HepG2 (cell line): Measurements from ENCODE around the gene SOST. TPM values are rescaled to one million over a fixed set of nuclear protein-coding genes. Genes with fewer than 3 reads are reported as not detected.

Experiments
- NR2C2 ChIP-seq: sonication (generic); formaldehyde crosslinking; IDR thresholded peaks from 2 replicates; pipeline ENCODE4 v1.4.0; 2020; ENCODE audit warnings: missing genetic modification reagents, mild to moderate bottlenecking, moderate library complexity, borderline replicate concordance
- PHF8 ChIP-seq: sonication (generic); formaldehyde crosslinking; IDR thresholded peaks from 2 replicates; pipeline ENCODE4 v1.5.0; 2020; ENCODE audit warnings: missing genetic modification reagents
- PITX1 ChIP-seq: sonication (generic); formaldehyde crosslinking; IDR thresholded peaks from 2 replicates; pipeline ENCODE4 v1.5.1; 2020; ENCODE audit warnings: mild to moderate bottlenecking, missing genetic modification reagents
- RAD51 ChIP-seq: fragments of 450-650 bp; IDR thresholded peaks from 2 replicates; pipeline ENCODE4 v1.6.1; 2016; ENCODE audit warnings: borderline replicate concordance
- RXRA ChIP-seq: sonication (generic); formaldehyde crosslinking; IDR thresholded peaks from 2 replicates; pipeline ENCODE4 v1.5.1; 2020; ENCODE audit warnings: missing genetic modification reagents
- SNAPC2 ChIP-seq: sonication (generic); formaldehyde crosslinking; IDR thresholded peaks from 2 replicates; pipeline ENCODE4 v1.8.1; 2022; ENCODE audit warnings: mild to moderate bottlenecking, missing genetic modification reagents
- STAG1 ChIP-seq: sonication (generic); formaldehyde crosslinking; IDR thresholded peaks from 2 replicates; pipeline ENCODE4 v1.4.0; 2020; ENCODE audit warnings: missing genetic modification reagents
- ZFP41 ChIP-seq: sonication (generic); formaldehyde crosslinking; IDR thresholded peaks from 2 replicates; pipeline ENCODE4 v1.4.0; 2020; ENCODE audit warnings: mild to moderate bottlenecking, missing genetic modification reagents, borderline replicate concordance
- ZNF446 ChIP-seq: sonication (generic); formaldehyde crosslinking; IDR thresholded peaks from 2 replicates; pipeline ENCODE4 v1.5.0; 2020; ENCODE audit warnings: mild to moderate bottlenecking, missing genetic modification reagents
- ZNF615 ChIP-seq: sonication (generic); formaldehyde crosslinking; IDR thresholded peaks from 2 replicates; pipeline ENCODE4 v1.5.0; 2020; ENCODE audit warnings: mild to moderate bottlenecking, missing genetic modification reagents, borderline replicate concordance
- ZNF720 ChIP-seq: sonication (generic); formaldehyde crosslinking; IDR thresholded peaks from 2 replicates; pipeline ENCODE4 v1.4.0; 2020; ENCODE audit warnings: missing genetic modification reagents
- ZSCAN20 ChIP-seq: sonication (generic); formaldehyde crosslinking; IDR thresholded peaks from 2 replicates; pipeline ENCODE4 v1.4.0; 2020; ENCODE audit warnings: missing genetic modification reagents, mild to moderate bottlenecking, borderline replicate concordance
- polyA plus RNA-seq, 8 experiments: library from polyadenylated mRNA; depleted of rRNA in 3 of 8; stranded (reverse) in 7 of 8; unstranded in 1 of 8; fragments of >200 nt; fragmentation: Illumina TruSeq in 4 of 8; extraction: Trizol in 4 of 8; gene quantifications; 2 replicates each; pipeline versions ENCODE4 v1.2.1 to v1.2.3, GENCODE V29; 2011 to 2016; ENCODE audit warnings: low read depth in 4 of 8, missing spikeins in 1 of 8, mixed read lengths in 1 of 8; ENCODE audit not compliant: insufficient read depth in 1 of 8
- total RNA-seq, 5 experiments: library from RNA; depleted of rRNA; stranded (reverse); fragments of >200 nt; fragmentation: Illumina TruSeq; extraction: Trizol; gene quantifications; 2 replicates each; pipeline ENCODE4 v1.2.3, GENCODE V29; 2016; ENCODE audit warnings: low read depth in 1 of 5
- TF ChIP-seq, protein P1 (sequence below): sonication (generic); formaldehyde crosslinking; IDR thresholded peaks from 2 replicates; pipeline ENCODE4 v1.9.0; 2022; ENCODE audit warnings: missing genetic modification reagents, mild to moderate bottlenecking, borderline replicate concordance
- TF ChIP-seq, protein P2 (sequence below): sonication (generic); formaldehyde crosslinking; IDR thresholded peaks from 2 replicates; pipeline ENCODE4 v1.8.1; 2022; ENCODE audit warnings: low read depth, mild to moderate bottlenecking, missing genetic modification reagents
- TF ChIP-seq, protein P3 (sequence below): sonication (generic); formaldehyde crosslinking; IDR thresholded peaks from 2 replicates; pipeline ENCODE4 v1.4.0; 2020; ENCODE audit warnings: missing genetic modification reagents
- TF ChIP-seq, protein P4 (sequence below): sonication (generic); formaldehyde crosslinking; IDR thresholded peaks from 2 replicates; pipeline ENCODE4 v1.9.0; 2021; ENCODE audit warnings: mild to moderate bottlenecking, missing genetic modification reagents

SOST gene
- total and polyA plus RNA-seq, 2 of the 13 experiments (the other 11 are each of a cell fraction or from before 2014, with no cell fraction given): not detected

DNA sequence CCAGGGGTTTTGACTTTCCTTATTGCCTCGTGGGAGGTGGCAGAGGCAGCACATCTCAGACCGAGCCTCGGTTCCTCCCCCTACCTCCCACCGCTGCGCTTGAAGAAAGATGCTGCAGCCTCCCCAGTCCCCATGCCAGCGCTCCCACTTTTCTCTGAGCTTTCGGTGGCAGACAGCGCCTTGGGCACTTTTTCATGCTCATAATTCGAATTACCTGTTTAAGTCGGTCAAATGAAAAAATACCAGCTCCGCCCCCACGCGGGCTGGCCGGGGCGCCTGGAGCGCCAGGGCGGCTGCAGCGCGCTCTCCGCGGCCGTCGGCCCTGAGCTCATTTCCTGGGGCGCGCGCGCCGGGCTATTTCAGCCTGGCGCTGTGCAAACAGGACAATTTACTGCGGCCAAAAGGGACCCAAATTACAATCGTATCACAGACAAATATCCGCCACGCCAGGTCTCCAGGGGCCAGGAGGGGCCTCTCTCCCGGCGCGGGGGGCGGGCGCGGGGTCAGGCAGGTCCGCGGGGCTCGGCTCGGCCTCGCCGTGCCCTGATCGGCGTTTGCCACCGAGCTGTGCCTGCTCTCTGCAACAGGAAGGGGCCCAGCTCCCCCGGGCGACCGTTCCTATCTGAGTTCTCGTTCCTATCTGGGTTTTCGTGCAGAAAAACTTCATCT lies 45.0 kb downstream of the SOST start (continued):
- TF ChIP-seq, protein P1, sequence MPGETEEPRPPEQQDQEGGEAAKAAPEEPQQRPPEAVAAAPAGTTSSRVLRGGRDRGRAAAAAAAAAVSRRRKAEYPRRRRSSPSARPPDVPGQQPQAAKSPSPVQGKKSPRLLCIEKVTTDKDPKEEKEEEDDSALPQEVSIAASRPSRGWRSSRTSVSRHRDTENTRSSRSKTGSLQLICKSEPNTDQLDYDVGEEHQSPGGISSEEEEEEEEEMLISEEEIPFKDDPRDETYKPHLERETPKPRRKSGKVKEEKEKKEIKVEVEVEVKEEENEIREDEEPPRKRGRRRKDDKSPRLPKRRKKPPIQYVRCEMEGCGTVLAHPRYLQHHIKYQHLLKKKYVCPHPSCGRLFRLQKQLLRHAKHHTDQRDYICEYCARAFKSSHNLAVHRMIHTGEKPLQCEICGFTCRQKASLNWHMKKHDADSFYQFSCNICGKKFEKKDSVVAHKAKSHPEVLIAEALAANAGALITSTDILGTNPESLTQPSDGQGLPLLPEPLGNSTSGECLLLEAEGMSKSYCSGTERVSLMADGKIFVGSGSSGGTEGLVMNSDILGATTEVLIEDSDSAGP (CRISPR knock-in tag): peak; percentile 20; the same call in 1 of the 2 replicates
- TF ChIP-seq, protein P2, sequence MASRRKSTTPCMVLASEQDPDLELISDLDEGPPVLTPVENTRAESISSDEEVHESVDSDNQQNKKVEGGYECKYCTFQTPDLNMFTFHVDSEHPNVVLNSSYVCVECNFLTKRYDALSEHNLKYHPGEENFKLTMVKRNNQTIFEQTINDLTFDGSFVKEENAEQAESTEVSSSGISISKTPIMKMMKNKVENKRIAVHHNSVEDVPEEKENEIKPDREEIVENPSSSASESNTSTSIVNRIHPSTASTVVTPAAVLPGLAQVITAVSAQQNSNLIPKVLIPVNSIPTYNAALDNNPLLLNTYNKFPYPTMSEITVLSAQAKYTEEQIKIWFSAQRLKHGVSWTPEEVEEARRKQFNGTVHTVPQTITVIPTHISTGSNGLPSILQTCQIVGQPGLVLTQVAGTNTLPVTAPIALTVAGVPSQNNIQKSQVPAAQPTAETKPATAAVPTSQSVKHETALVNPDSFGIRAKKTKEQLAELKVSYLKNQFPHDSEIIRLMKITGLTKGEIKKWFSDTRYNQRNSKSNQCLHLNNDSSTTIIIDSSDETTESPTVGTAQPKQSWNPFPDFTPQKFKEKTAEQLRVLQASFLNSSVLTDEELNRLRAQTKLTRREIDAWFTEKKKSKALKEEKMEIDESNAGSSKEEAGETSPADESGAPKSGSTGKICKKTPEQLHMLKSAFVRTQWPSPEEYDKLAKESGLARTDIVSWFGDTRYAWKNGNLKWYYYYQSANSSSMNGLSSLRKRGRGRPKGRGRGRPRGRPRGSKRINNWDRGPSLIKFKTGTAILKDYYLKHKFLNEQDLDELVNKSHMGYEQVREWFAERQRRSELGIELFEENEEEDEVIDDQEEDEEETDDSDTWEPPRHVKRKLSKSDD (CRISPR knock-in tag): no peak
- TF ChIP-seq ZNF720 (no peak), SNAPC2 (CRISPR knock-in tag) (0 out of 2 replicates have a peak, but pooled peaks have one; percentile 33), RAD51 (no peak), NR2C2 (0 out of 2 replicates have a peak, but pooled peaks have one; percentile 11), PITX1 (CRISPR knock-in tag) (no peak), PHF8 (peak; percentile 37; the same call in 1 of the 2 replicates), STAG1 (CRISPR knock-in tag) (no peak), ZSCAN20 (peak; percentile 51; the same call in 1 of the 2 replicates), ZNF446 (CRISPR knock-in tag) (0 out of 2 replicates have a peak, but pooled peaks have one; percentile 44), ZNF615 (CRISPR knock-in tag) (no peak), RXRA (peak; percentile 29; the same call in 1 of the 2 replicates), ZFP41 (no peak)
- TF ChIP-seq, protein P3, sequence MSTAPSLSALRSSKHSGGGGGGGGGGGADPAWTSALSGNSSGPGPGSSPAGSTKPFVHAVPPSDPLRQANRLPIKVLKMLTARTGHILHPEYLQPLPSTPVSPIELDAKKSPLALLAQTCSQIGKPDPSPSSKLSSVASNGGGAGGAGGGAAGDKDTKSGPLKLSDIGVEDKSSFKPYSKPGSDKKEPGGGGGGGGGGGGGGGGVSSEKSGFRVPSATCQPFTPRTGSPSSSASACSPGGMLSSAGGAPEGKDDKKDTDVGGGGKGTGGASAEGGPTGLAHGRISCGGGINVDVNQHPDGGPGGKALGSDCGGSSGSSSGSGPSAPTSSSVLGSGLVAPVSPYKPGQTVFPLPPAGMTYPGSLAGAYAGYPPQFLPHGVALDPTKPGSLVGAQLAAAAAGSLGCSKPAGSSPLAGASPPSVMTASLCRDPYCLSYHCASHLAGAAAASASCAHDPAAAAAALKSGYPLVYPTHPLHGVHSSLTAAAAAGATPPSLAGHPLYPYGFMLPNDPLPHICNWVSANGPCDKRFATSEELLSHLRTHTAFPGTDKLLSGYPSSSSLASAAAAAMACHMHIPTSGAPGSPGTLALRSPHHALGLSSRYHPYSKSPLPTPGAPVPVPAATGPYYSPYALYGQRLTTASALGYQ (CRISPR knock-in tag): no peak
- TF ChIP-seq, protein P4, sequence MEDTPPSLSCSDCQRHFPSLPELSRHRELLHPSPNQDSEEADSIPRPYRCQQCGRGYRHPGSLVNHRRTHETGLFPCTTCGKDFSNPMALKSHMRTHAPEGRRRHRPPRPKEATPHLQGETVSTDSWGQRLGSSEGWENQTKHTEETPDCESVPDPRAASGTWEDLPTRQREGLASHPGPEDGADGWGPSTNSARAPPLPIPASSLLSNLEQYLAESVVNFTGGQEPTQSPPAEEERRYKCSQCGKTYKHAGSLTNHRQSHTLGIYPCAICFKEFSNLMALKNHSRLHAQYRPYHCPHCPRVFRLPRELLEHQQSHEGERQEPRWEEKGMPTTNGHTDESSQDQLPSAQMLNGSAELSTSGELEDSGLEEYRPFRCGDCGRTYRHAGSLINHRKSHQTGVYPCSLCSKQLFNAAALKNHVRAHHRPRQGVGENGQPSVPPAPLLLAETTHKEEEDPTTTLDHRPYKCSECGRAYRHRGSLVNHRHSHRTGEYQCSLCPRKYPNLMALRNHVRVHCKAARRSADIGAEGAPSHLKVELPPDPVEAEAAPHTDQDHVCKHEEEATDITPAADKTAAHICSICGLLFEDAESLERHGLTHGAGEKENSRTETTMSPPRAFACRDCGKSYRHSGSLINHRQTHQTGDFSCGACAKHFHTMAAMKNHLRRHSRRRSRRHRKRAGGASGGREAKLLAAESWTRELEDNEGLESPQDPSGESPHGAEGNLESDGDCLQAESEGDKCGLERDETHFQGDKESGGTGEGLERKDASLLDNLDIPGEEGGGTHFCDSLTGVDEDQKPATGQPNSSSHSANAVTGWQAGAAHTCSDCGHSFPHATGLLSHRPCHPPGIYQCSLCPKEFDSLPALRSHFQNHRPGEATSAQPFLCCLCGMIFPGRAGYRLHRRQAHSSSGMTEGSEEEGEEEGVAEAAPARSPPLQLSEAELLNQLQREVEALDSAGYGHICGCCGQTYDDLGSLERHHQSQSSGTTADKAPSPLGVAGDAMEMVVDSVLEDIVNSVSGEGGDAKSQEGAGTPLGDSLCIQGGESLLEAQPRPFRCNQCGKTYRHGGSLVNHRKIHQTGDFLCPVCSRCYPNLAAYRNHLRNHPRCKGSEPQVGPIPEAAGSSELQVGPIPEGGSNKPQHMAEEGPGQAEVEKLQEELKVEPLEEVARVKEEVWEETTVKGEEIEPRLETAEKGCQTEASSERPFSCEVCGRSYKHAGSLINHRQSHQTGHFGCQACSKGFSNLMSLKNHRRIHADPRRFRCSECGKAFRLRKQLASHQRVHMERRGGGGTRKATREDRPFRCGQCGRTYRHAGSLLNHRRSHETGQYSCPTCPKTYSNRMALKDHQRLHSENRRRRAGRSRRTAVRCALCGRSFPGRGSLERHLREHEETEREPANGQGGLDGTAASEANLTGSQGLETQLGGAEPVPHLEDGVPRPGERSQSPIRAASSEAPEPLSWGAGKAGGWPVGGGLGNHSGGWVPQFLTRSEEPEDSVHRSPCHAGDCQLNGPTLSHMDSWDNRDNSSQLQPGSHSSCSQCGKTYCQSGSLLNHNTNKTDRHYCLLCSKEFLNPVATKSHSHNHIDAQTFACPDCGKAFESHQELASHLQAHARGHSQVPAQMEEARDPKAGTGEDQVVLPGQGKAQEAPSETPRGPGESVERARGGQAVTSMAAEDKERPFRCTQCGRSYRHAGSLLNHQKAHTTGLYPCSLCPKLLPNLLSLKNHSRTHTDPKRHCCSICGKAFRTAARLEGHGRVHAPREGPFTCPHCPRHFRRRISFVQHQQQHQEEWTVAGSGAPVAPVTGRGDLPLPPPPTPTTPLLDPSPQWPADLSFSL: 0 out of 2 replicates have a peak, but pooled peaks have one; percentile 49
